K562 (cell line): Measurements from ENCODE around the gene ZSWIM3. TPM values are rescaled to one million over a fixed set of nuclear protein-coding genes. Genes with fewer than 3 reads are reported as not detected.

Experiments
- ARID1B ChIP-seq: fragments of 450-650 bp; IDR thresholded peaks from 2 replicates; pipeline ENCODE4 v1.6.1; 2016; ENCODE audit warnings: antibody characterized with exemption, mild to moderate bottlenecking, inconsistent platforms
- CBFA2T3 ChIP-seq: fragments of 450-650 bp; IDR thresholded peaks from 2 replicates; pipeline ENCODE4 v1.6.1; 2017
- CTCF ChIP-seq, 3 experiments: IDR thresholded peaks in 2 of 3; conservative IDR thresholded peaks in 1 of 3; 2 replicates each; pipeline ENCODE4 v1.5.1; 2011 to 2012; ENCODE audit warnings: low read length in 3 of 3, mild to moderate bottlenecking in 3 of 3, control low read depth in 2 of 3, improper control_type of control experiment in 1 of 3, inconsistent platforms in 1 of 3, low read depth in 1 of 3, mixed read lengths in 1 of 3, moderate library complexity in 1 of 3; ENCODE audit not compliant: insufficient read depth in 2 of 3
- E2F6 ChIP-seq, 2 experiments: IDR thresholded peaks; 2 replicates each; pipeline ENCODE4 v1.6.1; 2011; ENCODE audit warnings: borderline replicate concordance in 1 of 2, control low read depth in 1 of 2, low read depth in 1 of 2, low read length in 1 of 2, mild to moderate bottlenecking in 1 of 2, mixed read lengths in 1 of 2, moderate library complexity in 1 of 2; ENCODE audit not compliant: insufficient read depth in 1 of 2, insufficient read length in 1 of 2, poor library complexity in 1 of 2, severe bottlenecking in 1 of 2; ENCODE audit errors: extremely low read depth in 1 of 2
- NR2C1 ChIP-seq, 2 experiments: fragments of 450-650 bp; IDR thresholded peaks; 2 replicates each; pipeline ENCODE4 v1.6.1; 2017; ENCODE audit warnings: mild to moderate bottlenecking in 2 of 2, antibody characterized with exemption in 1 of 2, inconsistent platforms in 1 of 2, missing compliant biosample characterization in 1 of 2, missing genetic modification characterization in 1 of 2
- PHB ChIP-seq: fragments of 250-450 bp; sonication (Bioruptor Pico); IDR thresholded peaks from 2 replicates; pipeline ENCODE4 v1.5.0; 2021
- SOX6 ChIP-seq: fragments of 450-650 bp; IDR thresholded peaks from 2 replicates; pipeline ENCODE4 v1.6.1; 2014; ENCODE audit warnings: mild to moderate bottlenecking
- TAL1 ChIP-seq: fragments of 450-650 bp; IDR thresholded peaks from 2 replicates; pipeline ENCODE4 v1.6.1; 2016; ENCODE audit warnings: mild to moderate bottlenecking
- ZBTB40 ChIP-seq, 2 experiments: fragments of 450-650 bp in 1 of 2; sonication (generic) in 1 of 2; formaldehyde crosslinking in 1 of 2; IDR thresholded peaks; 2 replicates each; pipeline versions ENCODE4 v1.7.1 to v1.9.0; 2016 to 2022; ENCODE audit warnings: inconsistent platforms in 1 of 2, mild to moderate bottlenecking in 1 of 2, missing genetic modification reagents in 1 of 2
- ZFP91 ChIP-seq: sonication (generic); formaldehyde crosslinking; IDR thresholded peaks from 2 replicates; pipeline ENCODE4 v1.8.0; 2022; ENCODE audit warnings: mild to moderate bottlenecking, missing genetic modification reagents
- ZNF766 ChIP-seq: fragments of 200-800 bp; sonication (Bioruptor generic); conservative IDR thresholded peaks from 2 replicates; pipeline ENCODE4 v1.6.1; 2016; ENCODE audit warnings: missing genetic modification characterization, missing compliant biosample characterization
- ZNF79 ChIP-seq: fragments of 250-450 bp; sonication (Bioruptor Pico); IDR thresholded peaks from 2 replicates; pipeline ENCODE4 v1.4.0; 2020; ENCODE audit warnings: low read depth, mild to moderate bottlenecking, moderate library complexity
- polyA plus RNA-seq, 8 experiments: library from polyadenylated mRNA; depleted of rRNA in 4 of 8; stranded (reverse) in 5 of 8; unstranded in 3 of 8; fragments of >200 nt; fragmentation: Nextera tagmentation in 2 of 8; fragmentation: Illumina TruSeq in 1 of 8; extraction: Ambion mirVana in 2 of 8; extraction: Trizol in 1 of 8; gene quantifications; 2 replicates each; pipeline versions ENCODE4 v1.2.1 to v1.2.3, GENCODE V29; 2011 to 2014; ENCODE audit warnings: inconsistent platforms in 1 of 8, missing spikeins in 1 of 8
- total RNA-seq, 7 experiments: library from RNA; depleted of rRNA in 6 of 7; stranded (reverse); fragments of >200 nt in 6 of 7; fragmentation: Illumina TruSeq in 2 of 7; extraction: Trizol in 2 of 7; gene quantifications; 2 replicates each; pipeline versions ENCODE4 v1.2.1 to v1.2.3, GENCODE V29; 2011 to 2021; ENCODE audit warnings: low replicate concordance in 1 of 7

Gene ZSWIM3
- total and polyA plus RNA-seq, 9 of the 15 experiments (the other 6 are each of a cell fraction or from before 2014, with no cell fraction given): 1.7 to 4.3 (median 2.9) TPM

GRCh38 chr20:45810191-45810970, 47.0 kb upstream of the ZSWIM3 start (continued):
- no peak for TF ChIP-seq ZFP91 (CRISPR knock-in tag)
- TF ChIP-seq ZNF766: peak; percentile 54; the same call in 1 of the 2 replicates
- no peak for TF ChIP-seq CTCF (IDR thresholded peaks at IDR 0.05 in 2 of 3, conservative IDR thresholded peaks at IDR 0.05 in 1 of 3; ENCODE audit: insufficient read depth in 2 of 3, low read depth in 1 of 3, low read length in 3 of 3)
- TF ChIP-seq PHB (CRISPR knock-in tag): no peak
- peak; percentile 73 for TF ChIP-seq CBFA2T3
- no peak for TF ChIP-seq E2F6 (IDR thresholded peaks at IDR 0.05; ENCODE audit: borderline replicate concordance in 1 of 2, extremely low read depth in 1 of 2, insufficient read depth in 1 of 2, insufficient read length in 1 of 2, low read depth in 1 of 2, low read length in 1 of 2, poor library complexity in 1 of 2, severe bottlenecking in 1 of 2)
- TF ChIP-seq TAL1: peak; percentile 42
- no peak for TF ChIP-seq NR2C1 (IDR thresholded peaks at IDR 0.05)
- 0 out of 2 replicates have a peak, but pooled peaks have one; percentile 14 for TF ChIP-seq NR2C1 (tag; IDR thresholded peaks at IDR 0.05)
- TF ChIP-seq ARID1B: peak; percentile 54
- TF ChIP-seq ZBTB40 (IDR thresholded peaks at IDR 0.05): 0 out of 2 replicates have a peak, but pooled peaks have one; percentile 20
- no peak for TF ChIP-seq ZBTB40 (CRISPR knock-in tag; IDR thresholded peaks at IDR 0.05)
- no peak for TF ChIP-seq ZNF79 (CRISPR knock-in tag)
- peak; percentile 53; the same call in 1 of the 2 replicates for TF ChIP-seq SOX6
